Measurements from ENCODE around the gene S100A14. TPM values are rescaled to one million over a fixed set of nuclear protein-coding genes. Genes with fewer than 3 reads are reported as not detected.
"Not testable (repeated sequence)": the region's sequence is repeated elsewhere in the genome, so short reads cannot be mapped to it uniquely, and the experiment has no call there.

S100A14 gene
- total RNA-seq, 2 donors from 2014 or later, result not detected

GRCh38 chr1:153648000-153648643 lies 32.0 kb upstream of the S100A14 start:
- Mint-ChIP-seq H3K4me1 (peaks cover 45% of the 10 kb centered on the region), H3K27ac (peak overlapping the region; percentile 72), H3K27me3 (no peaks in the 10 kb centered on the region), H3K4me3 (no peak overlapping the region), H3K36me3 (ENCODE audit: low read depth) (peaks cover 10% of the 10 kb centered on the region)
- H3K9me3 ChIP-seq (ENCODE audit: control insufficient read depth, low read length, poor library complexity, severe bottlenecking), result no peaks in the 10 kb centered on the region
- DNase-seq, result no peak
- ATAC-seq, result no peak

- H3K27ac Mint-ChIP-seq, result peak overlapping the region; percentile 72
- H3K36me3 Mint-ChIP-seq (ENCODE audit: low read depth), result peaks cover 13% of the 10 kb centered on the region
- no peaks in the 10 kb centered on the region for H3K27me3 Mint-ChIP-seq
- H3K4me1 Mint-ChIP-seq, result peaks cover 48% of the 10 kb centered on the region
- peak overlapping the region; percentile 71 for H3K4me3 Mint-ChIP-seq
- no peak for DNase-seq
- no peak for ATAC-seq
- H3K9me3 ChIP-seq (ENCODE audit: control insufficient read depth, low read length, poor library complexity, severe bottlenecking), result no peaks in the 10 kb centered on the region
Measured at GRCh38 chr1:153647346-153647714, 31.2 kb upstream of the S100A14 start.

- H3K4me1 Mint-ChIP-seq, result peaks cover 48% of the 10 kb centered on the region
- no peaks in the 10 kb centered on the region for H3K27me3 Mint-ChIP-seq
- peaks cover 13% of the 10 kb centered on the region for H3K36me3 Mint-ChIP-seq (ENCODE audit: low read depth)
- H3K27ac Mint-ChIP-seq, result peak overlapping the region; percentile 82
- no peak for DNase-seq
- no peak overlapping the region for H3K4me3 Mint-ChIP-seq
- ATAC-seq, result no peak
- no peaks in the 10 kb centered on the region for H3K9me3 ChIP-seq (ENCODE audit: control insufficient read depth, low read length, poor library complexity, severe bottlenecking)
Measured at GRCh38 chr1:153646672-153647345, 30.7 kb upstream of the S100A14 start.

- peaks cover 13% of the 10 kb centered on the region for H3K36me3 Mint-ChIP-seq (ENCODE audit: low read depth)
- peak overlapping the region; percentile 82 for H3K27ac Mint-ChIP-seq
- H3K27me3 Mint-ChIP-seq, result no peaks in the 10 kb centered on the region
- ATAC-seq (no peak), DNase-seq (no peak)
- no peaks in the 10 kb centered on the region for H3K9me3 ChIP-seq (ENCODE audit: control insufficient read depth, low read length, poor library complexity, severe bottlenecking)
- H3K4me3 Mint-ChIP-seq, result no peak overlapping the region
- peaks cover 39% of the 10 kb centered on the region for H3K4me1 Mint-ChIP-seq
Measured at GRCh38 chr1:153643816-153644215, 27.7 kb upstream of the S100A14 start.

GRCh38 chr1:153643100-153643499 lies 27.0 kb upstream of the S100A14 start:
- H3K36me3 Mint-ChIP-seq (ENCODE audit: low read depth), result peaks cover 13% of the 10 kb centered on the region
- ATAC-seq, result no peak
- H3K4me3 Mint-ChIP-seq, result no peak overlapping the region
- peaks cover 39% of the 10 kb centered on the region for H3K4me1 Mint-ChIP-seq
- DNase-seq, result no peak
- H3K9me3 ChIP-seq (ENCODE audit: control insufficient read depth, low read length, poor library complexity, severe bottlenecking), result no peaks in the 10 kb centered on the region
- H3K27me3 Mint-ChIP-seq, result no peaks in the 10 kb centered on the region
- H3K27ac Mint-ChIP-seq, result peak overlapping the region; percentile 82

GRCh38 chr1:153642161-153642560 lies 26.0 kb upstream of the S100A14 start:
- ATAC-seq (no peak), DNase-seq (no peak)
- Mint-ChIP-seq H3K27me3 (no peaks in the 10 kb centered on the region), H3K27ac (peak overlapping the region; percentile 85), H3K36me3 (ENCODE audit: low read depth) (peaks cover 17% of the 10 kb centered on the region), H3K4me1 (peaks cover 41% of the 10 kb centered on the region), H3K4me3 (no peak overlapping the region)
- H3K9me3 ChIP-seq (ENCODE audit: control insufficient read depth, low read length, poor library complexity, severe bottlenecking), result no peaks in the 10 kb centered on the region

GRCh38 chr1:153640861-153641260 lies 24.7 kb upstream of the S100A14 start:
- peak overlapping the region; percentile 85 for H3K27ac Mint-ChIP-seq
- no peak for ATAC-seq
- H3K27me3 Mint-ChIP-seq, result no peaks in the 10 kb centered on the region
- no peak for DNase-seq
- H3K9me3 ChIP-seq (ENCODE audit: control insufficient read depth, low read length, poor library complexity, severe bottlenecking), result no peaks in the 10 kb centered on the region
- peaks cover 39% of the 10 kb centered on the region for H3K4me1 Mint-ChIP-seq
- H3K4me3 Mint-ChIP-seq, result no peak overlapping the region
- H3K36me3 Mint-ChIP-seq (ENCODE audit: low read depth), result peaks cover 21% of the 10 kb centered on the region

- ATAC-seq; H3K4me3 Mint-ChIP-seq; H3K27ac Mint-ChIP-seq; DNase-seq; H3K9me3 ChIP-seq (ENCODE audit: control insufficient read depth, low read length, poor library complexity, severe bottlenecking); H3K27me3 Mint-ChIP-seq: not testable (repeated sequence)
- H3K4me1 Mint-ChIP-seq, result peaks cover 37% of the 10 kb centered on the region
- peaks cover 15% of the 10 kb centered on the region for H3K36me3 Mint-ChIP-seq (ENCODE audit: low read depth)
Measured at GRCh38 chr1:153640213-153640612, 24.1 kb upstream of the S100A14 start.

- Mint-ChIP-seq H3K4me1 (peaks cover 36% of the 10 kb centered on the region), H3K4me3 (no peak overlapping the region), H3K27me3 (no peaks in the 10 kb centered on the region), H3K36me3 (ENCODE audit: low read depth) (peaks cover 17% of the 10 kb centered on the region), H3K27ac (no peak overlapping the region)
- no peaks in the 10 kb centered on the region for H3K9me3 ChIP-seq (ENCODE audit: control insufficient read depth, low read length, poor library complexity, severe bottlenecking)
- DNase-seq (no peak), ATAC-seq (no peak)
Measured at GRCh38 chr1:153639280-153639679, 23.2 kb upstream of the S100A14 start.

- Mint-ChIP-seq H3K4me3 (no peak overlapping the region), H3K4me1 (peaks cover 37% of the 10 kb centered on the region), H3K27me3 (no peaks in the 10 kb centered on the region), H3K36me3 (ENCODE audit: low read depth) (peaks cover 13% of the 10 kb centered on the region), H3K27ac (peak overlapping the region; percentile 60)
- no peaks in the 10 kb centered on the region for H3K9me3 ChIP-seq (ENCODE audit: control insufficient read depth, low read length, poor library complexity, severe bottlenecking)
- no peak for ATAC-seq
- no peak for DNase-seq
Measured at GRCh38 chr1:153638261-153638660, 22.1 kb upstream of the S100A14 start.

GRCh38 chr1:153636312-153636711 lies 20.2 kb upstream of the S100A14 start:
- ATAC-seq (no peak), DNase-seq (no peak)
- peaks cover 10% of the 10 kb centered on the region for H3K36me3 Mint-ChIP-seq (ENCODE audit: low read depth)
- no peaks in the 10 kb centered on the region for H3K9me3 ChIP-seq (ENCODE audit: control insufficient read depth, low read length, poor library complexity, severe bottlenecking)
- H3K27ac Mint-ChIP-seq, result peak overlapping the region; percentile 98
- peaks cover 38% of the 10 kb centered on the region for H3K4me1 Mint-ChIP-seq
- peak overlapping the region; percentile 99 for H3K4me3 Mint-ChIP-seq
- no peaks in the 10 kb centered on the region for H3K27me3 Mint-ChIP-seq

- no peak for ATAC-seq
- Mint-ChIP-seq H3K36me3 (ENCODE audit: low read depth) (peaks cover 10% of the 10 kb centered on the region), H3K27ac (peak overlapping the region; percentile 98), H3K4me3 (peak overlapping the region; percentile 99), H3K27me3 (no peaks in the 10 kb centered on the region), H3K4me1 (peaks cover 37% of the 10 kb centered on the region)
- H3K9me3 ChIP-seq (ENCODE audit: control insufficient read depth, low read length, poor library complexity, severe bottlenecking), result no peaks in the 10 kb centered on the region
- no peak for DNase-seq
Measured at GRCh38 chr1:153635872-153636271, 19.7 kb upstream of the S100A14 start.

- DNase-seq, result peak; percentile 84 to 94 (median 92)
- Mint-ChIP-seq H3K4me1 (peaks cover 41% of the 10 kb centered on the region), H3K27me3 (no peaks in the 10 kb centered on the region), H3K27ac (peak within 1 kb of the TSS; percentile 98), H3K4me3 (peak within 1 kb of the TSS; percentile 99), H3K36me3 (ENCODE audit: low read depth) (peaks cover 10% of the 10 kb centered on the region)
- peak; percentile 89 for ATAC-seq
- no peaks in the 10 kb centered on the region for H3K9me3 ChIP-seq (ENCODE audit: control insufficient read depth, low read length, poor library complexity, severe bottlenecking)
Measured at GRCh38 chr1:153633754-153634665, 17.9 kb upstream of the S100A14 start, which contains the start of gene CHTOP. Gene CHTOP (plus strand): TSS chr1:153634066. CDS start chr1:153636589, 2,523 bp downstream.
